ENCODE measurements around the gene PSPN. TPM values are rescaled to one million over a fixed set of nuclear protein-coding genes. Genes with fewer than 3 reads are reported as not detected.
A peak's percentile ranks its signal among the peaks of the same experiment; 100 is the strongest.
"Not testable (repeated sequence)": the region's sequence is repeated elsewhere in the genome, so short reads cannot be mapped to it uniquely, and the experiment has no call there.

Gene PSPN
- total RNA-seq, 4 donors from 2014 or later: 0.83 to 5.2 (median 2.2) TPM

- no peaks in the 10 kb centered on the region for H3K27me3 ChIP-seq
- TF ChIP-seq POLR2A (IDR thresholded peaks at IDR 0.05): no peak
- TF ChIP-seq CTCF (IDR thresholded peaks at IDR 0.05): no peak
- H3K9me3 ChIP-seq: no peaks in the 10 kb centered on the region
- H3K36me3 ChIP-seq: peaks cover 0 to 8% (median 0%) of the 10 kb centered on the region in 3 donors
- H3K4me3 ChIP-seq: no peak overlapping the region
- H3K27ac ChIP-seq: no peak overlapping the region
- H3K4me1 ChIP-seq: peaks cover 0 to 13% (median 4%) of the 10 kb centered on the region in 4 donors
- DNase-seq: no peak
These were observed 16.0 kb downstream of the PSPN start for GRCh38 chr19:6359568-6360341.

- Histone ChIP-seq H3K4me1 (peaks cover 0 to 10% (median 4%) of the 10 kb centered on the region in 4 donors), H3K4me3 (no peak overlapping the region), H3K9me3 (no peaks in the 10 kb centered on the region), H3K27me3 (no peaks in the 10 kb centered on the region), H3K27ac (no peak overlapping the region), H3K36me3 (no peaks in the 10 kb centered on the region)
- TF ChIP-seq POLR2A (IDR thresholded peaks at IDR 0.05) (no peak), CTCF (IDR thresholded peaks at IDR 0.05) (no peak)
- no peak for DNase-seq
These were observed 17.7 kb downstream of the PSPN start for GRCh38 chr19:6358003-6358402.

- H3K4me3 ChIP-seq: no peak overlapping the region
- no peaks in the 10 kb centered on the region for H3K36me3 ChIP-seq
- TF ChIP-seq POLR2A (IDR thresholded peaks at IDR 0.05) (no peak), CTCF (IDR thresholded peaks at IDR 0.05) (no peak)
- peaks cover 0 to 2% (median under 1%) of the 10 kb centered on the region in 4 donors for H3K4me1 ChIP-seq
- H3K9me3 ChIP-seq: no peaks in the 10 kb centered on the region
- DNase-seq: no peak
- H3K27me3 ChIP-seq: no peaks in the 10 kb centered on the region
- H3K27ac ChIP-seq: no peak overlapping the region
These were observed 18.6 kb downstream of the PSPN start for GRCh38 chr19:6357174-6357573.

GRCh38 chr19:6355321-6356040 lies 20.3 kb downstream of the PSPN start:
- not testable (repeated sequence) for H3K4me3 ChIP-seq, H3K36me3 ChIP-seq, H3K4me1 ChIP-seq, DNase-seq, H3K27ac ChIP-seq, H3K9me3 ChIP-seq, H3K27me3 ChIP-seq

GRCh38 chr19:6354098-6354674 lies 21.5 kb downstream of the PSPN start:
- Histone ChIP-seq H3K4me3 (no peak overlapping the region), H3K27ac (no peak overlapping the region), H3K4me1 (no peaks in the 10 kb centered on the region), H3K36me3 (no peaks in the 10 kb centered on the region), H3K27me3 (no peaks in the 10 kb centered on the region), H3K9me3 (no peaks in the 10 kb centered on the region)
- TF ChIP-seq CTCF (IDR thresholded peaks at IDR 0.05) (peak in 1 of 6 experiments; percentile 34), POLR2A (IDR thresholded peaks at IDR 0.05) (no peak)
- no peak for DNase-seq
